GM23338 (cell line): ENCODE measurements around the gene NADK. TPM values are rescaled to one million over a fixed set of nuclear protein-coding genes. Genes with fewer than 3 reads are reported as not detected.

Experiments
- ATAC-seq: fragments of 200-7000 bp; cut with Tn5 transposase; 3 replicates; pipeline ENCODE4 v1.9.1; 2020
- DNase-seq: peaks from one replicate; pipeline ENCODE4 v3.0.0-alpha.2; 2015; ENCODE audit warnings: low spot score
- H2AFZ ChIP-seq: fragments of 200-600 bp; sonication (generic); 2 replicates; pipeline ENCODE4 v1.8.0; 2016; ENCODE audit warnings: antibody characterized with exemption, mild to moderate bottlenecking, moderate library complexity
- H3F3A ChIP-seq: fragments of 200-600 bp; sonication (generic); replicated peaks from 2 replicates; pipeline ENCODE4 v1.8.0; 2017; ENCODE audit warnings: antibody characterized with exemption, mixed run types, low read depth
- H3K27ac ChIP-seq: fragments of 200-600 bp; sonication (generic); 2 replicates; pipeline ENCODE4 v1.6.1; 2016; ENCODE audit warnings: low read depth
- H3K27me3 ChIP-seq: fragments of 200-600 bp; sonication (generic); 2 replicates; pipeline ENCODE4 v1.8.0; 2016; ENCODE audit warnings: mild to moderate bottlenecking, mixed run types, moderate library complexity; ENCODE audit not compliant: insufficient read depth
- H3K36me3 ChIP-seq: fragments of 200-600 bp; sonication (generic); 2 replicates; pipeline ENCODE4 v1.8.0; 2016; ENCODE audit warnings: mild to moderate bottlenecking; ENCODE audit not compliant: insufficient read depth
- H3K4me1 ChIP-seq: fragments of 200-600 bp; sonication (generic); 2 replicates; pipeline ENCODE4 v1.8.0; 2016; ENCODE audit warnings: mild to moderate bottlenecking, moderate library complexity; ENCODE audit not compliant: insufficient read depth
- H3K4me2 ChIP-seq: fragments of 200-600 bp; sonication (generic); 2 replicates; pipeline ENCODE4 v1.7.1; 2017; ENCODE audit warnings: mixed run types
- H3K4me3 ChIP-seq: fragments of 200-600 bp; sonication (generic); 2 replicates; pipeline ENCODE4 v1.6.1; 2016; ENCODE audit warnings: mixed run types
- H3K79me2 ChIP-seq: fragments of 200-600 bp; sonication (generic); replicated peaks from 2 replicates; pipeline ENCODE4 v1.8.0; 2017; ENCODE audit warnings: mild to moderate bottlenecking; ENCODE audit not compliant: insufficient read depth
- H3K9me2 ChIP-seq: fragments of 200-600 bp; sonication (generic); 2 replicates; pipeline ENCODE4 v1.8.0; 2017; ENCODE audit not compliant: insufficient read depth
- H4K20me1 ChIP-seq: fragments of 200-600 bp; sonication (generic); replicated peaks from 2 replicates; pipeline ENCODE4 v1.8.0; 2017; ENCODE audit warnings: mild to moderate bottlenecking; ENCODE audit not compliant: insufficient read depth
- H3K27ac Mint-ChIP-seq: 2 replicates; pipeline ENCODE4 v1.8.0; 2020; ENCODE audit warnings: inconsistent platforms, mild to moderate bottlenecking, moderate library complexity, mixed read lengths
- H3K27me3 Mint-ChIP-seq: 3 replicates; pipeline ENCODE4 v1.8.0; 2022; ENCODE audit warnings: low read depth, mild to moderate bottlenecking, moderate library complexity, mixed read lengths, inconsistent platforms; ENCODE audit not compliant: insufficient read depth, poor library complexity
- H3K36me3 Mint-ChIP-seq: 3 replicates; pipeline ENCODE4 v1.8.0; 2021; ENCODE audit warnings: low read depth, mild to moderate bottlenecking, inconsistent platforms, moderate library complexity, mixed read lengths
- H3K4me1 Mint-ChIP-seq: 3 replicates; pipeline ENCODE4 v1.8.0; 2020; ENCODE audit warnings: mild to moderate bottlenecking, inconsistent platforms, mixed read lengths
- H3K4me3 Mint-ChIP-seq: 3 replicates; pipeline ENCODE4 v1.8.0; 2021; ENCODE audit warnings: moderate library complexity, mild to moderate bottlenecking, inconsistent platforms, mixed read lengths
- H3K9me3 Mint-ChIP-seq: 3 replicates; pipeline ENCODE4 v1.8.0; 2020; ENCODE audit warnings: moderate library complexity, mild to moderate bottlenecking, inconsistent platforms, mixed read lengths
- CREB1 ChIP-seq: fragments of 250-450 bp; sonication (Bioruptor Pico); IDR thresholded peaks from 2 replicates; pipeline ENCODE4 v1.5.0; 2020; ENCODE audit warnings: low read depth, mild to moderate bottlenecking, moderate library complexity
- ETS1 ChIP-seq: IDR thresholded peaks from 2 replicates; pipeline ENCODE4 v1.6.1; 2016; ENCODE audit warnings: antibody characterized with exemption
- EZH2phosphoT487 ChIP-seq: fragments of 200-600 bp; sonication (generic); IDR thresholded peaks from one replicate; pipeline ENCODE4 v1.8.1; 2018; ENCODE audit warnings: antibody characterized with exemption; ENCODE audit not compliant: unreplicated experiment
- JUNB ChIP-seq: IDR thresholded peaks from one replicate; pipeline ENCODE4 v1.6.1; 2016; ENCODE audit warnings: antibody characterized with exemption; ENCODE audit not compliant: unreplicated experiment
- POLR2AphosphoS5 ChIP-seq: IDR thresholded peaks from 2 replicates; pipeline ENCODE4 v1.6.1; 2016; ENCODE audit warnings: antibody characterized with exemption, low read depth
- REST ChIP-seq: IDR thresholded peaks from one replicate; pipeline ENCODE4 v1.6.1; 2018; ENCODE audit warnings: antibody characterized with exemption; ENCODE audit not compliant: unreplicated experiment
- STAT1 ChIP-seq: IDR thresholded peaks from one replicate; pipeline ENCODE4 v1.6.1; 2016; ENCODE audit warnings: antibody characterized with exemption; ENCODE audit not compliant: unreplicated experiment
- ZNF114 ChIP-seq: fragments of 250-450 bp; sonication (Bioruptor Pico); IDR thresholded peaks from 2 replicates; pipeline ENCODE4 v1.5.0; 2020; ENCODE audit warnings: mild to moderate bottlenecking, moderate library complexity
- ZNF462 ChIP-seq: fragments of 250-450 bp; sonication (Bioruptor Pico); IDR thresholded peaks from 2 replicates; pipeline ENCODE4 v1.5.0; 2020; ENCODE audit warnings: mild to moderate bottlenecking, moderate library complexity
- polyA plus RNA-seq: library from polyadenylated mRNA; unstranded; fragments of >200 nt; fragmentation: Nextera tagmentation; extraction: Ambion mirVana; gene quantifications from 2 replicates; pipeline ENCODE4 v1.2.1, GENCODE V29; 2016
- total RNA-seq: library from RNA; depleted of rRNA; stranded (reverse); fragments of >200 nt; shearing (Covaris generic); gene quantifications from 2 replicates; pipeline ENCODE4 v1.2.3, GENCODE V29; 2014

Gene NADK
- total and polyA plus RNA-seq, 2 experiments from 2014 or later = 45.3 to 73.2 TPM

- H3K4me3 Mint-ChIP-seq = no peak overlapping the region
- H3K4me2 ChIP-seq = no peak overlapping the region
These were observed 7.2 kb downstream of the NADK start for GRCh38 chr1:1771096-1771495.

More at GRCh38 chr1:1771096-1771495, 7.2 kb downstream of the NADK start:
- H3K27me3 ChIP-seq = no peaks in the 10 kb centered on the region
- H3K9me2 ChIP-seq = no peaks in the 10 kb centered on the region
- peaks cover 71% of the 10 kb centered on the region for H3K36me3 Mint-ChIP-seq
- no peak for DNase-seq
- peaks cover 9% of the 10 kb centered on the region for H3K4me1 Mint-ChIP-seq
- no peak overlapping the region for H2AFZ ChIP-seq
- no peak overlapping the region for H3K27ac Mint-ChIP-seq
- TF ChIP-seq ZNF114 (no peak), JUNB (no peak), ZNF462 (CRISPR knock-in tag) (no peak), REST (no peak), POLR2AphosphoS5 (no peak), ETS1 (no peak), CREB1 (CRISPR knock-in tag) (no peak), EZH2phosphoT487 (no peak), STAT1 (no peak)
- peaks cover 6% of the 10 kb centered on the region; the same call in 1 of the 2 replicates for H3F3A ChIP-seq
- peaks cover 10% of the 10 kb centered on the region; the same call in 1 of the 2 replicates for H3K36me3 ChIP-seq
- H3K27ac ChIP-seq = no peak overlapping the region
- peaks cover 100% of the 10 kb centered on the region for H3K79me2 ChIP-seq
- no peaks in the 10 kb centered on the region; the same call in 1 of the 2 replicates for H3K4me1 ChIP-seq
- H3K27me3 Mint-ChIP-seq = peaks cover 5% of the 10 kb centered on the region
- H3K4me3 ChIP-seq = no peak overlapping the region
- peaks cover 45% of the 10 kb centered on the region for H4K20me1 ChIP-seq
- peaks cover 11% of the 10 kb centered on the region for H3K9me3 Mint-ChIP-seq
- no peak for ATAC-seq
